Left forelimb (tissue), 1 donor: ENCODE data around the gene CDH23.

Experiments used
- DNase-seq: peaks from one replicate; pipeline ENCODE4 v3.0.0-alpha.2; 2018; ENCODE audit warnings: low spot score

Gene CDH23

GRCh38 chr10:71799608-71800453 is 403.1 kb downstream of the CDH23 start:
- DNase-seq = no peak

DNA sequence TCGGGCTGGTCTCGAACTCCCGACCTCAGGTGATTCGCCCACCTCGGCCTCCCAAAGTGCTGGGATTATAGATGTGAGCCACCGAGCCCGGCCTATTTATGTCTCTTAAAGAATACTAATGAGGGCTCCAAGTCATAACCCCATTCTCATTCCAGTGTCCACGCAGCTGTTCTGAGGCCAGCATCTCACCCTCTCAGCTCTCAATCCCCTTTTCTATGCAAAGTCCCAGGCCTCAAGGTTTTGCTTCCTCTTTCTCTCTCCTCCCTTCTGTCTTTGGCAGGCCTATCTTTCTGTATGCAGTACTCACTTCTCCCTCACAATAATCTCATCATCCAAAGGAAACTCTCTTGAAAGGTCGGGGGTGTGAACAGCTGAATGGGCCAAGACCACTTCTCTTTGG is 404.6 kb downstream of the CDH23 start:
- no peak for DNase-seq

DNA sequence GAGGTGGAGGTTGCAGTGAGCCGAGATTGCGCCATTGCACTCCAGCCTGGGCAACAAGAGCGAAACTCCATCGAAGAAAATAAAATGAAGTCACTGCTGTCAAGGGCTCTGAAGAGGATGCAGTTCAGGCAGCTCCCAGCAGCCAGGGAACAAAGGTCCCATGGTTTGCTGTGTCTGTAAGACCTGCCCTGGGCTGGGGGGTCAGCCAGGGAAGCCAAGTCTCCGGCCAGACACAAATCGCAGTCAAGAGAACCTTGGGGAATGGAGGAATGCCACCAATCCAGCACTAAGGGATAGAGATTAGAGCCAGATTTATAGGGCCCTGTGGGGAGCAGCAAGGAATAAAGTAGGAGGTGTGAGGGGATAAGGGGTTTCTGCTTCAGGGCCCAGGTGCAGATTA is 405.5 kb downstream of the CDH23 start:
- DNase-seq = no peak

GRCh38 chr10:71802715-71803488 is 406.2 kb downstream of the CDH23 start:
- DNase-seq = no peak

GRCh38 chr10:71804077-71804476 is 407.4 kb downstream of the CDH23 start:
- DNase-seq = no peak

- DNase-seq = no peak
These were observed 409.3 kb downstream of the CDH23 start for GRCh38 chr10:71805776-71806703.

- no peak for DNase-seq
These were observed 410.2 kb downstream of the CDH23 start for GRCh38 chr10:71806704-71807556.

DNA sequence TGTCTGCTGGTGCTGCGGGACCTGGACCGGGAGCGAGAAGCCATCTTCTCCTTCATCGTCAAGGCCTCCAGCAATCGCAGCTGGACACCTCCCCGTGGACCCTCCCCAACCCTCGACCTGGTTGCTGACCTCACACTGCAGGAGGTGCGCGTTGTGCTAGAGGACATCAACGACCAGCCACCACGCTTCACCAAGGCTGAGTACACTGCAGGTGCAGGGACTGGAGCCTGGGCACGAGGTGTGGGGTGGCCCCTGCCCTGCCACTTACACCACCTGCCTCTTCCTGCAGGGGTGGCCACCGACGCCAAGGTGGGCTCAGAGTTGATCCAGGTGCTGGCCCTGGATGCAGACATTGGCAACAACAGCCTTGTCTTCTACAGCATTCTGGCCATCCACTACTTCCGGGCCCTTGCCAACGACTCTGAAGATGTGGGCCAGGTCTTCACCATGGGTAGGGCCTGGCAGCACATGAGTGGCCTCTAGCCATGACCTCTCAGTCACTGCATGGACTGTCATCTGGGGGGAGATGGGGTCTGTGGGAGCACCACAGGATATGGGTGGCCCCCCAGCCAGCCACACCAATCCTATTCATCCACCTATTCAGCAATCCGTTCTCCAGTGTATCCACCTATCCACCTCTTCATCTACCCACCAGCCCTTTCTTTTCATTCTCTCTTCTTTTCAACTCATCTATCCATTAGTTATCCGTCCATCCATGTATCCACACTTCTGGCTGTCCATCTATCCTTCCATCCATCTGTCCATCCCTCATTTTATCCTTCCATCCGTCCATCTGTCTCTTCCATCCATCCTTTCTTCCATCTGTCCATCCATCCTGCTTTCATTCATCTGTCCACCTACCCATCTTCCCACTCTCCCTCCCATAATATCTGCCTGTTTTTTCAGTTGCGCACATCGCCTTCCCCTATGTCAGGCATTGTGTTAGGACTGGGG is 411.1 kb downstream of the CDH23 start:
- no peak for DNase-seq

DNA sequence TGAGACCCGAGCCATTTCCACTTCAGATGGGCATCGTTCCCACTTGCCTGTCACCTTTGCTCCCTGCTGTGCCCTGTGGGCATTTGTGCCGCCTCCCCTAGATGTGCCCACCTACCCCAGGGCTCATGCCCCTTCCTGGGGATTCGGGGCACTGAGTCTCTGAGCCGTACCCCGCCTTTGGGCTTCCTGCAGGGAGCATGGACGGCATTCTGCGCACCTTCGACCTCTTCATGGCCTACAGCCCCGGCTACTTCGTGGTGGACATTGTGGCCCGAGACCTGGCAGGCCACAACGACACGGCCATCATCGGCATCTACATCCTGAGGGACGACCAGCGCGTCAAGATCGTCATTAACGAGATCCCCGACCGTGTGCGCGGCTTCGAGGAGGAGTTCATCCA is 412.9 kb downstream of the CDH23 start:
- DNase-seq = no peak

- no peak for DNase-seq
These were observed 413.5 kb downstream of the CDH23 start for GRCh38 chr10:71810048-71810750.

DNA sequence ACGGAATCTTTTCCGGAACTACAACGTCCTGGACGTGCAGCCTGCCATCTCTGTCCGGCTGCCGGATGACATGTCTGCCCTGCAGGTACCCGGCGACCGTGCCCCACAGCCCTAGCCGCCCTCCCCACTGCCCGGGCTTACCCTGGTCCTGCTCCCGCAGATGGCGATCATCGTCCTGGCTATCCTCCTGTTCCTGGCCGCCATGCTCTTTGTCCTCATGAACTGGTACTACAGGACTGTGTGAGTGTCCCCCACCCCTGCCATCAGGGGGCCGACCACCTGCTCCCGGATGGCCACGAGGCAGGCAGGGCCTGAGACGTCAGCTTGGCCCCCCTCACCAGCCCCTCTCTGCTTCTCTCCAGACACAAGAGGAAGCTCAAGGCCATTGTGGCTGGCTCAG is 414.6 kb downstream of the CDH23 start:
- DNase-seq = no peak

- DNase-seq = no peak
These were observed 415.5 kb downstream of the CDH23 start for GRCh38 chr10:71812016-71812912.

- no peak for DNase-seq
These were observed 416.3 kb downstream of the CDH23 start for GRCh38 chr10:71812913-71813590.

- no peak for DNase-seq
These were observed 418.2 kb downstream of the CDH23 start for GRCh38 chr10:71814922-71815411.

GRCh38 chr10:71815515-71816130 is 418.9 kb downstream of the CDH23 start:
- DNase-seq = no peak

- DNase-seq = no peak
These were observed 419.7 kb downstream of the CDH23 start for GRCh38 chr10:71816421-71816851.
